CD4-positive, alpha-beta T cell (primary cell): Measurements from ENCODE around the gene FBXL19. TPM values are rescaled to one million over a fixed set of nuclear protein-coding genes. Genes with fewer than 3 reads are reported as not detected.

Experiments used
- ATAC-seq: fragments of 200-7000 bp; cut with Tn5 transposase; one replicate; pipeline ENCODE4 v1.10.0; 2022; ENCODE audit warnings: mild to moderate bottlenecking; ENCODE audit not compliant: poor library complexity
- CTCF ChIA-PET: fragments of 350-600 bp; sonication (Branson Sonifier 250); formaldehyde crosslinking; loops from one replicate; lab custom pipeline; 2021; ENCODE audit warnings: antibody characterized with exemption, inconsistent platforms; lab: Charles Lee
- POLR2A ChIA-PET: fragments of 350-600 bp; sonication (Branson Sonifier 250); formaldehyde crosslinking; loops from one replicate; lab custom pipeline; 2021; ENCODE audit warnings: antibody characterized with exemption, inconsistent platforms; lab: Charles Lee
- DNase-seq, 14 experiments: peaks; one replicate each; pipeline ENCODE4 v3.0.0-alpha.2; 2013 to 2020; ENCODE audit warnings: mixed read lengths in 2 of 14
- H3K27ac ChIP-seq, 2 donors: one replicate each; pipeline versions ENCODE4 v1.5.1 to v1.7.0; 2013; ENCODE audit warnings: low read length in 2 of 2, low read depth in 1 of 2, mild to moderate bottlenecking in 1 of 2
- H3K27me3 ChIP-seq, 2 experiments: 1 replicate in 1 of 2; 2 replicates in 1 of 2; pipeline versions ENCODE4 v1.6.1 to v1.7.0; 2013; ENCODE audit warnings: low read length in 2 of 2, control low read depth in 1 of 2, mild to moderate bottlenecking in 1 of 2, moderate library complexity in 1 of 2; ENCODE audit not compliant: insufficient read depth in 2 of 2, control insufficient read depth in 1 of 2
- H3K36me3 ChIP-seq: one replicate; pipeline ENCODE4 v1.6.1; 2013; ENCODE audit warnings: low read length, control low read depth; ENCODE audit not compliant: insufficient read depth
- H3K4me1 ChIP-seq: one replicate; pipeline ENCODE4 v1.6.1; 2013; ENCODE audit warnings: low read length, control low read depth; ENCODE audit not compliant: insufficient read depth
- H3K4me3 ChIP-seq: one replicate; pipeline ENCODE4 v1.5.1; 2013; ENCODE audit warnings: mild to moderate bottlenecking, low read length, moderate library complexity
- H3K9me3 ChIP-seq, 2 experiments: 1 replicate in 1 of 2; 2 replicates in 1 of 2; pipeline versions ENCODE4 v1.6.1 to v1.7.0; 2013; ENCODE audit warnings: low read length in 2 of 2, mild to moderate bottlenecking in 2 of 2, control low read depth in 1 of 2, moderate library complexity in 1 of 2; ENCODE audit not compliant: control insufficient read depth in 1 of 2, insufficient read depth in 1 of 2
- H3K27ac Mint-ChIP-seq: one replicate; pipeline ENCODE4 v1.8.0; 2020; ENCODE audit warnings: mixed read lengths
- H3K27me3 Mint-ChIP-seq: one replicate; pipeline ENCODE4 v1.8.0; 2021; ENCODE audit warnings: mixed read lengths
- H3K36me3 Mint-ChIP-seq: one replicate; pipeline ENCODE4 v1.8.0; 2021; ENCODE audit warnings: low read depth, mixed read lengths
- H3K4me1 Mint-ChIP-seq: one replicate; pipeline ENCODE4 v1.8.0; 2021; ENCODE audit warnings: low read depth, mixed read lengths
- H3K4me3 Mint-ChIP-seq: one replicate; pipeline ENCODE4 v1.8.0; 2020; ENCODE audit warnings: mild to moderate bottlenecking, mixed read lengths
- H3K9me3 Mint-ChIP-seq: one replicate; pipeline ENCODE4 v1.8.0; 2020; ENCODE audit warnings: mixed read lengths
- intact Hi-C, 2 experiments: fragments of 100-400 bp; cut with DNase I in 1 of 2; cut with micrococcal nuclease in 1 of 2; formaldehyde crosslinking; loops; one replicate each; pipeline versions ENCODE4 v1.15.1 to v1.9.0; 2023 to 2025; cut with DNase I, micrococcal nuclease
- total RNA-seq, 174 experiments: library from RNA in 2 of 174; stranded (reverse) in 2 of 174; gene quantifications; one replicate each; pipeline ENCODE4 v1.2.3 and lab custom pipeline; 2021 to 2026
- TF ChIP-seq, protein P1 (sequence below): fragments of 200-600 bp; IDR thresholded peaks from one replicate; pipeline ENCODE4 v1.8.0; 2022; ENCODE audit warnings: antibody characterized with exemption, mild to moderate bottlenecking

Gene FBXL19
- total RNA-seq, 2 experiments from 2014 or later: 7.5 to 8.9 TPM

DNA sequence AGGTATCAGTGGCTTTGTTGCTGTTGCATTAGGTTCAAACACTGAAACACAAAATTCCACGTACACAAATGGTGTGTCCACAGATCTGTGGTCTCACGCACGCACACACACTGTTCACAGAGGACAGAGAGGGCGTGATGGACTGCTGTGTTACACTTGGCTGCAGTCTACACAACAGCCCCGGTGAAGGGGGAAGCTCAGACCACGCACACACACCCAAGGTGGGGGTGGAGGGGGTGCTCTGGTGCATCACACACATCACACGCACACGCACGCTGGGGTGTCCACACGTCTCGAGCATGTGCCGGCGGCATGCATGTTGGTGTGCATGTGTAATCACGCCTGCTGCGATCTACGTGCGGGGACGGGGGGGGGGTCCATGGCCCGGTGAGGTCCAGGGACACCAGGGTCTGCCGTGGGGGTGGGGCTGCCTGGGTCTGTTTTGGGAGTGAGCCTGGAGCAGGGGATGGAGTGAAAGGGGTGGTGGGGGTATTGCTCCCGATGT is 69.0 kb downstream of the FBXL19 start:
- Histone ChIP-seq H3K4me1 (peaks cover 9% of the 10 kb centered on the region), H3K9me3 (no peaks in the 10 kb centered on the region), H3K4me3 (no peak overlapping the region), H3K36me3 (no peaks in the 10 kb centered on the region), H3K27ac (no peak overlapping the region), H3K27me3 (no peaks in the 10 kb centered on the region)
- Mint-ChIP-seq H3K36me3 (no peaks in the 10 kb centered on the region), H3K4me3 (no peak overlapping the region), H3K9me3 (no peaks in the 10 kb centered on the region), H3K27ac (no peak overlapping the region), H3K27me3 (no peaks in the 10 kb centered on the region), H3K4me1 (peaks cover 3% of the 10 kb centered on the region)
- DNase-seq: no peak
- POLR2A ChIA-PET: no interaction called here
- TF ChIP-seq, protein P1, sequence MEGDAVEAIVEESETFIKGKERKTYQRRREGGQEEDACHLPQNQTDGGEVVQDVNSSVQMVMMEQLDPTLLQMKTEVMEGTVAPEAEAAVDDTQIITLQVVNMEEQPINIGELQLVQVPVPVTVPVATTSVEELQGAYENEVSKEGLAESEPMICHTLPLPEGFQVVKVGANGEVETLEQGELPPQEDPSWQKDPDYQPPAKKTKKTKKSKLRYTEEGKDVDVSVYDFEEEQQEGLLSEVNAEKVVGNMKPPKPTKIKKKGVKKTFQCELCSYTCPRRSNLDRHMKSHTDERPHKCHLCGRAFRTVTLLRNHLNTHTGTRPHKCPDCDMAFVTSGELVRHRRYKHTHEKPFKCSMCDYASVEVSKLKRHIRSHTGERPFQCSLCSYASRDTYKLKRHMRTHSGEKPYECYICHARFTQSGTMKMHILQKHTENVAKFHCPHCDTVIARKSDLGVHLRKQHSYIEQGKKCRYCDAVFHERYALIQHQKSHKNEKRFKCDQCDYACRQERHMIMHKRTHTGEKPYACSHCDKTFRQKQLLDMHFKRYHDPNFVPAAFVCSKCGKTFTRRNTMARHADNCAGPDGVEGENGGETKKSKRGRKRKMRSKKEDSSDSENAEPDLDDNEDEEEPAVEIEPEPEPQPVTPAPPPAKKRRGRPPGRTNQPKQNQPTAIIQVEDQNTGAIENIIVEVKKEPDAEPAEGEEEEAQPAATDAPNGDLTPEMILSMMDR: no peak
- CTCF ChIA-PET: no interaction called here
- no peak for ATAC-seq
- intact Hi-C loops: no loop called here

DNA sequence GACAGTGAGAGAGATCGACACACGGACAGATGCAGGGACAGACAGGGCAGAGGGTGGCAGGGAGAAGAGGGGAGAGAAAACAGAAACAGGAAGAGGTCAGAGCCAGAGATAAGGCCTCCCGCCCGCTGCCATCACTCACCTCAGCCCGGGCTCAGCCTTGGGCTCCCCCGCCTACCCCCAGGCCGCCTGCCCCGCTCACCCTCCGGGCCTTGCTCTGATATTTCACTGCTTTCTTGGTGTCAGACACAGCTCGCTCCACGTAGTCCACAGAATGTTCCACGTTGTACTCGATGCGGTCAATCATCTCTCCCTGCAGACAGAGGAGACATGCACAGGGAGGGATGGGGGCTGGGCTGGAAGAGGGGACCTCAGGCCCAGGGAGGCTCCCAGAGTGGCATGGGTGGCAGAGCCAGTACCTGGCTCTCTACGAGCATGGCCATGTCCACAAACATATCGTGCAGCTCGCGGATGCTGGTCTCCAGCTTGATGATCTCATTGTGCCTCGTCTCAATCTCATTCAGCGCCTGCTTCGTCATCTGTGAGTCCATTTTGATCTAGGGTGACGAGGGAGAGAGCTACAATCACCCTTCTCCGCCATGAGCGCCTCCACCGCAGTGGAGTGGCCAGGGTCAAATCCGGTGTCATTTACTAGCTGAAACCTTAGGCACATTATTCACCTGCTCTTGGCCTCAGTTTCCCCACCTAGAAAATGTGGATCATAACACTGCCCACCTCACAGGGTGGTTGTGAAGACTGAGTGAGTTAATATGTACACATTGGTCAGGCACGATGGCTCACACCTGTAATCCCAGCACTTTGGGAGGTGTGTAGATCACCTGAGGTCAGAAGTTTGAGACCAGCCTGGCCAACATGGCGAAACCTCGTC is 69.8 kb downstream of the FBXL19 start:
- Histone ChIP-seq H3K36me3 (no peaks in the 10 kb centered on the region), H3K4me3 (no peak overlapping the region), H3K9me3 (no peaks in the 10 kb centered on the region), H3K4me1 (peaks cover 13% of the 10 kb centered on the region), H3K27me3 (no peaks in the 10 kb centered on the region), H3K27ac (no peak overlapping the region)
- ChIA-PET CTCF (no interaction called here), POLR2A (no interaction called here)
- TF ChIP-seq, protein P1: no peak
- Mint-ChIP-seq H3K27me3 (no peaks in the 10 kb centered on the region), H3K4me1 (peaks cover 3% of the 10 kb centered on the region), H3K9me3 (no peaks in the 10 kb centered on the region), H3K27ac (no peak overlapping the region), H3K4me3 (no peak overlapping the region), H3K36me3 (no peaks in the 10 kb centered on the region)
- intact Hi-C loops: no loop called here
- ATAC-seq (no peak), DNase-seq (no peak)

DNA sequence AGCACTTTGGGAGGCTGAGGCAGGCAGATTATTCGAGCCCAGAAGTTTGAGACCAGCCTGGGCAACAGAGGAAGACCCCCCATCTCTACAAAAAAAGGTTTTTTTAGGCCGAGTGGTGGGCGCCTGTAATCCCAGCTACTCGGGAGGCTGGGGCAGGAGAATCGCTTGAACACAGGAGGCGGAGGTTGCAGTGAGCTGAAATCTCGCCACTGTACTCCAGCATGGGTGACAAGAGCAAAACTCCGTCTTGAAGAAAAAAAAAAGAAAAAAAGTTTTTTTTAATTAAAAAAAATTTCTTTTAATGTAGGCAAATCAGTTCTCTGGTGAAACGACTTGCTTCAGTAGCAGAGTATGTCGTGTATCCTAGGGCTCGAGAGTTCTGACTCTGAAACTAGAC is 72.6 kb downstream of the FBXL19 start:
- TF ChIP-seq, protein P1: no peak
- intact Hi-C loops: loop anchor here in 1 of 2 experiments (2.0 kb wide), 1 partner anchor 39 kb away; no protein-coding TSS in a partner anchor
- H3K9me3 ChIP-seq: no peaks in the 10 kb centered on the region
- H3K27ac ChIP-seq: no peak overlapping the region
- no peaks in the 10 kb centered on the region for H3K36me3 ChIP-seq
- H3K27me3 ChIP-seq: no peaks in the 10 kb centered on the region
- H3K4me3 ChIP-seq: no peak overlapping the region
- no peak for DNase-seq
- peak overlapping the region; percentile 78 for H3K4me3 Mint-ChIP-seq
- no peak for ATAC-seq
- peaks cover 3% of the 10 kb centered on the region for H3K4me1 Mint-ChIP-seq
- CTCF ChIA-PET: no interaction called here
- peaks cover 13% of the 10 kb centered on the region for H3K4me1 ChIP-seq
- POLR2A ChIA-PET: no interaction called here
- H3K9me3 Mint-ChIP-seq: no peaks in the 10 kb centered on the region
- no peaks in the 10 kb centered on the region for H3K27me3 Mint-ChIP-seq
- H3K36me3 Mint-ChIP-seq: no peaks in the 10 kb centered on the region
- H3K27ac Mint-ChIP-seq: no peak overlapping the region
